ENCODE data around the gene CDH6.

Gene CDH6

GRCh38 chr5:31273161-31273560, 79.7 kb downstream of the CDH6 start:
- H3K4me3 ChIP-seq (ENCODE audit: low read depth, low read length) = no peak overlapping the region
- ChIA-PET POLR2A (no interaction called here), CTCF (no interaction called here)
- TF ChIP-seq, protein P1, sequence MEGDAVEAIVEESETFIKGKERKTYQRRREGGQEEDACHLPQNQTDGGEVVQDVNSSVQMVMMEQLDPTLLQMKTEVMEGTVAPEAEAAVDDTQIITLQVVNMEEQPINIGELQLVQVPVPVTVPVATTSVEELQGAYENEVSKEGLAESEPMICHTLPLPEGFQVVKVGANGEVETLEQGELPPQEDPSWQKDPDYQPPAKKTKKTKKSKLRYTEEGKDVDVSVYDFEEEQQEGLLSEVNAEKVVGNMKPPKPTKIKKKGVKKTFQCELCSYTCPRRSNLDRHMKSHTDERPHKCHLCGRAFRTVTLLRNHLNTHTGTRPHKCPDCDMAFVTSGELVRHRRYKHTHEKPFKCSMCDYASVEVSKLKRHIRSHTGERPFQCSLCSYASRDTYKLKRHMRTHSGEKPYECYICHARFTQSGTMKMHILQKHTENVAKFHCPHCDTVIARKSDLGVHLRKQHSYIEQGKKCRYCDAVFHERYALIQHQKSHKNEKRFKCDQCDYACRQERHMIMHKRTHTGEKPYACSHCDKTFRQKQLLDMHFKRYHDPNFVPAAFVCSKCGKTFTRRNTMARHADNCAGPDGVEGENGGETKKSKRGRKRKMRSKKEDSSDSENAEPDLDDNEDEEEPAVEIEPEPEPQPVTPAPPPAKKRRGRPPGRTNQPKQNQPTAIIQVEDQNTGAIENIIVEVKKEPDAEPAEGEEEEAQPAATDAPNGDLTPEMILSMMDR (IDR thresholded peaks at IDR 0.05; ENCODE audit: insufficient read depth, low read length, missing control alignments) = no peak
- DNase-seq (ENCODE audit: low read depth, low spot score) = no peak

DNA sequence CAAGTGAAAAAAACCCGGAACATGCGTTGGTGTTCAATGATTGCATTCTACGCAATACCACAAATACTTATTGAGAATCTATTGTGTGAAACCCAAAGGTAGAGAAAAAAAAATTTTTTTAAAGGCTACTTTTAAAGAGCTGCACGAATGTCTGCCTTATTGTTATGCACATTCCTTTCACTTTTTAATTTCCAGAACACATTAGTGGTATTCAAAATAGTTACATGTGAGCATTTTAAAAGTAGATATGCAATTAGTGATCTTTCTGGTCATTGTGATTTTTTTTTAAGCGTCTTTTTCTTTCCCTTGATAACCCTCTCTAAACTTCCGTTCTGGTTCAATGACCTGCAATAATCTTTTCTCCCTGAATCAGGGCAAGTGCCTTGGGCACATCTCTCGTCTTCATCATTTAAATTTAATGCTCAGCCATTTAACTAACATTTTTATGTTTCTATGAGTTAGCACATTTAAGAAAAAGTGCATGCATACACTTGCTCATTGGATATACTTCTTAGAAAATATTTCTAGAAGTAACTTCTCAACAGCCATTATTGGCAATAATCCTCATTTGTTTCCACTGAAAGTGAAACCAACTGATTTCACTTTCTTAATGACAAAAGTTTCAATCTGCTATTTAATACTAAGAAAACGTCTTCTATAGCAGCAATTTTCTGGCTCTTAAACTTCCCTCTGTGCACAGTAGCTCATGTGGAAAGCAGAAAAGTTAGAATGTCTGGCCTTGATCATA, 80.3 kb downstream of the CDH6 start:
- CTCF ChIA-PET = no interaction called here
- H3K4me3 ChIP-seq (ENCODE audit: low read depth, low read length) = no peak overlapping the region; the same call in 1 of the 2 replicates
- TF ChIP-seq, protein P1 (IDR thresholded peaks at IDR 0.05; ENCODE audit: insufficient read depth, low read length, missing control alignments) = no peak
- no peak for DNase-seq (ENCODE audit: low read depth, low spot score)
- POLR2A ChIA-PET = no interaction called here

DNA sequence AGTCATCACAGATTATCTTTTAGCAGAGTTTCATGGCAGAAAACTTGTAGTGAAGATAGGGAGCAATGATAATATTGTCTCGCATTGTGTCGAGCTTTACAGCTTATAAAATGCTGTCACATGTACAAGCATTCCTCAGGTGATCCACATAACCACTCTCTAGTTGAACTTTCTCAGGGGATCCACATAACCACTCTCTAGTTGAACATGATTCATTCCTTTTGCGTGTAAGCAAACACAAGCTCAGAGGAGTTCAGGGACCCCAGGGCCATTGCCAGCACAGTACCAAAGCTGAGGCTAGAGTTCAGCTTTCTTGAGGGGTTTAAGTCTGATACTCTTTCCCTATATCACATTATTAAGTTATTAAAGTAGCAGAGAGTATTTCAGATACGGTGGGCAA, 86.7 kb downstream of the CDH6 start:
- DNase-seq (ENCODE audit: low read depth, low spot score) = no peak
- H3K4me3 ChIP-seq (ENCODE audit: low read depth, low read length) = no peak overlapping the region
- TF ChIP-seq, protein P1 (IDR thresholded peaks at IDR 0.05; ENCODE audit: insufficient read depth, low read length, missing control alignments) = no peak
- POLR2A ChIA-PET = no interaction called here
- CTCF ChIA-PET = interaction anchor here (1.2 to 1.3 kb wide), 2 partner anchors 9 to 10 kb away, joined by 3 to 4 read pairs; no protein-coding TSS in a partner anchor

- DNase-seq (ENCODE audit: low read depth, low spot score) = no peak
- TF ChIP-seq, protein P1 (IDR thresholded peaks at IDR 0.05; ENCODE audit: insufficient read depth, low read length, missing control alignments) = no peak
- CTCF ChIA-PET = no interaction called here
- H3K4me3 ChIP-seq (ENCODE audit: low read depth, low read length) = no peak overlapping the region
- POLR2A ChIA-PET = no interaction called here
Observed at GRCh38 chr5:31283326-31283725, 89.8 kb downstream of the CDH6 start.

GRCh38 chr5:31285025-31285424, 91.5 kb downstream of the CDH6 start:
- H3K4me3 ChIP-seq (ENCODE audit: low read depth, low read length) = no peak overlapping the region
- ChIA-PET POLR2A (no interaction called here), CTCF (interaction anchor here (0.7 to 1.4 kb wide), 2 partner anchors 15 to 99 kb away, joined by 3 to 5 read pairs; no protein-coding TSS in a partner anchor)
- TF ChIP-seq, protein P1 (IDR thresholded peaks at IDR 0.05; ENCODE audit: insufficient read depth, low read length, missing control alignments) = no peak
- no peak for DNase-seq (ENCODE audit: low read depth, low spot score)

- TF ChIP-seq, protein P1 (IDR thresholded peaks at IDR 0.05; ENCODE audit: insufficient read depth, low read length, missing control alignments) = no peak
- ChIA-PET POLR2A (no interaction called here), CTCF (no interaction called here)
- H3K4me3 ChIP-seq (ENCODE audit: low read depth, low read length) = no peak overlapping the region
- DNase-seq (ENCODE audit: low read depth, low spot score) = no peak
Observed at GRCh38 chr5:31287985-31288384, 94.5 kb downstream of the CDH6 start.

All from AG04449 (cell line).